Measurements from ENCODE around the gene ELP6. TPM values are rescaled to one million over a fixed set of nuclear protein-coding genes. Genes with fewer than 3 reads are reported as not detected.

The ELP6 gene
- total and polyA plus RNA-seq, 4 donors = 18.8 to 21.4 (median 19.5) TPM

DNA sequence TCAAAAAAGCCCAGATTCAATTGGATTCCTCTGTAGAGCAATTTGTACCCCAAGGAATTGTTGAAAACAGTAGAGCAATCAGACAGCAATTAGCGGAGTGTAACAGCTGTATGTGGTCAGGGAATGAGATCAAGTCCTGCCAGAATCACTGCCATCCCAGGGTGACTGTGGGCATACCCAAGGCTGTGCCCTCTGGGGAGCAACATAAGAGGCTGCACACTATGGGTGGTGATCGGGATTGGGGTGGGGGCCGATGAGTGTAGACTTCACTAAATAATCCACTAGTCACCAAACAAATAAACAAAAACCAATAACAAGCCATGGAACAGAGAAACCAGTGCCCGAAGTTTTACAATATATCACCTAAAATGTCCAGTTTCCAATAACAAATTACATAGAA is 12.1 kb upstream of the ELP6 start:
- H3K27ac ChIP-seq (ENCODE audit: low read depth in 1 of 2, low read length in 2 of 2) = no peak overlapping the region
- no peak overlapping the region for H3K9ac ChIP-seq (ENCODE audit: low read depth in 1 of 2, low read length in 2 of 2)
- no peak for DNase-seq (ENCODE audit: low spot score)
- H3K9me3 ChIP-seq (ENCODE audit: control insufficient read depth in 4 of 4, low read length in 3 of 4) = no peaks in the 10 kb centered on the region
- H3K27me3 ChIP-seq (ENCODE audit: control insufficient read depth in 4 of 4, insufficient read depth in 4 of 4, low read length in 3 of 4) = no peaks in the 10 kb centered on the region
- H3K36me3 ChIP-seq (ENCODE audit: control insufficient read depth in 4 of 4, insufficient read depth in 3 of 4, low read depth in 1 of 4, low read length in 3 of 4) = no peaks in the 10 kb centered on the region
- H3K4me1 ChIP-seq (ENCODE audit: control insufficient read depth in 4 of 4, insufficient read depth in 4 of 4, low read length in 3 of 4) = peaks cover 0 to 6% (median 3%) of the 10 kb centered on the region in 4 donors
- no peak overlapping the region for H3K4me3 ChIP-seq (ENCODE audit: low read depth in 1 of 3, low read length in 3 of 3)
- 93% methylated on average over 4 of the region's 4 CpGs for WGBS
- TF ChIP-seq, protein P1, sequence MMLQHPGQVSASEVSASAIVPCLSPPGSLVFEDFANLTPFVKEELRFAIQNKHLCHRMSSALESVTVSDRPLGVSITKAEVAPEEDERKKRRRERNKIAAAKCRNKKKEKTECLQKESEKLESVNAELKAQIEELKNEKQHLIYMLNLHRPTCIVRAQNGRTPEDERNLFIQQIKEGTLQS (IDR thresholded peaks at IDR 0.05) = no peak
- no peak for TF ChIP-seq CTCF (IDR thresholded peaks at IDR 0.05; ENCODE audit: low read depth, low read length, missing input control)
- no peak for TF ChIP-seq NR2F2 (IDR thresholded peaks at IDR 0.05)
- no peak for TF ChIP-seq GABPA (IDR thresholded peaks at IDR 0.05 in 1 of 2, conservative IDR thresholded peaks at IDR 0.05 in 1 of 2)
- TF ChIP-seq, protein P2, sequence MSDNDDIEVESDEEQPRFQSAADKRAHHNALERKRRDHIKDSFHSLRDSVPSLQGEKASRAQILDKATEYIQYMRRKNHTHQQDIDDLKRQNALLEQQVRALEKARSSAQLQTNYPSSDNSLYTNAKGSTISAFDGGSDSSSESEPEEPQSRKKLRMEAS (IDR thresholded peaks at IDR 0.05) = no peak
- no peak for TF ChIP-seq EGR1 (IDR thresholded peaks at IDR 0.05; ENCODE audit: low read depth in 2 of 2)
- no peak for TF ChIP-seq RAD21 (IDR thresholded peaks at IDR 0.05)
- no peak for TF ChIP-seq TAF1 (conservative IDR thresholded peaks at IDR 0.05)
- TF ChIP-seq JUND (IDR thresholded peaks at IDR 0.05) = no peak
- no peak for TF ChIP-seq FOXA2 (IDR thresholded peaks at IDR 0.05)
- TF ChIP-seq HNF4A (conservative IDR thresholded peaks at IDR 0.05) = no peak
- TF ChIP-seq, protein P3, sequence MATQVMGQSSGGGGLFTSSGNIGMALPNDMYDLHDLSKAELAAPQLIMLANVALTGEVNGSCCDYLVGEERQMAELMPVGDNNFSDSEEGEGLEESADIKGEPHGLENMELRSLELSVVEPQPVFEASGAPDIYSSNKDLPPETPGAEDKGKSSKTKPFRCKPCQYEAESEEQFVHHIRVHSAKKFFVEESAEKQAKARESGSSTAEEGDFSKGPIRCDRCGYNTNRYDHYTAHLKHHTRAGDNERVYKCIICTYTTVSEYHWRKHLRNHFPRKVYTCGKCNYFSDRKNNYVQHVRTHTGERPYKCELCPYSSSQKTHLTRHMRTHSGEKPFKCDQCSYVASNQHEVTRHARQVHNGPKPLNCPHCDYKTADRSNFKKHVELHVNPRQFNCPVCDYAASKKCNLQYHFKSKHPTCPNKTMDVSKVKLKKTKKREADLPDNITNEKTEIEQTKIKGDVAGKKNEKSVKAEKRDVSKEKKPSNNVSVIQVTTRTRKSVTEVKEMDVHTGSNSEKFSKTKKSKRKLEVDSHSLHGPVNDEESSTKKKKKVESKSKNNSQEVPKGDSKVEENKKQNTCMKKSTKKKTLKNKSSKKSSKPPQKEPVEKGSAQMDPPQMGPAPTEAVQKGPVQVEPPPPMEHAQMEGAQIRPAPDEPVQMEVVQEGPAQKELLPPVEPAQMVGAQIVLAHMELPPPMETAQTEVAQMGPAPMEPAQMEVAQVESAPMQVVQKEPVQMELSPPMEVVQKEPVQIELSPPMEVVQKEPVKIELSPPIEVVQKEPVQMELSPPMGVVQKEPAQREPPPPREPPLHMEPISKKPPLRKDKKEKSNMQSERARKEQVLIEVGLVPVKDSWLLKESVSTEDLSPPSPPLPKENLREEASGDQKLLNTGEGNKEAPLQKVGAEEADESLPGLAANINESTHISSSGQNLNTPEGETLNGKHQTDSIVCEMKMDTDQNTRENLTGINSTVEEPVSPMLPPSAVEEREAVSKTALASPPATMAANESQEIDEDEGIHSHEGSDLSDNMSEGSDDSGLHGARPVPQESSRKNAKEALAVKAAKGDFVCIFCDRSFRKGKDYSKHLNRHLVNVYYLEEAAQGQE (IDR thresholded peaks at IDR 0.05) = no peak
- TF ChIP-seq YY1 (IDR thresholded peaks at IDR 0.05) = no peak
- TF ChIP-seq FOXA1 (IDR thresholded peaks at IDR 0.05) = no peak
- TF ChIP-seq RXRA (IDR thresholded peaks at IDR 0.05) = no peak
- TF ChIP-seq, protein P4, sequence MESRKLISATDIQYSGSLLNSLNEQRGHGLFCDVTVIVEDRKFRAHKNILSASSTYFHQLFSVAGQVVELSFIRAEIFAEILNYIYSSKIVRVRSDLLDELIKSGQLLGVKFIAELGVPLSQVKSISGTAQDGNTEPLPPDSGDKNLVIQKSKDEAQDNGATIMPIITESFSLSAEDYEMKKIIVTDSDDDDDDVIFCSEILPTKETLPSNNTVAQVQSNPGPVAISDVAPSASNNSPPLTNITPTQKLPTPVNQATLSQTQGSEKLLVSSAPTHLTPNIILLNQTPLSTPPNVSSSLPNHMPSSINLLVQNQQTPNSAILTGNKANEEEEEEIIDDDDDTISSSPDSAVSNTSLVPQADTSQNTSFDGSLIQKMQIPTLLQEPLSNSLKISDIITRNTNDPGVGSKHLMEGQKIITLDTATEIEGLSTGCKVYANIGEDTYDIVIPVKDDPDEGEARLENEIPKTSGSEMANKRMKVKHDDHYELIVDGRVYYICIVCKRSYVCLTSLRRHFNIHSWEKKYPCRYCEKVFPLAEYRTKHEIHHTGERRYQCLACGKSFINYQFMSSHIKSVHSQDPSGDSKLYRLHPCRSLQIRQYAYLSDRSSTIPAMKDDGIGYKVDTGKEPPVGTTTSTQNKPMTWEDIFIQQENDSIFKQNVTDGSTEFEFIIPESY (IDR thresholded peaks at IDR 0.05) = no peak
- TF ChIP-seq SP1 (IDR thresholded peaks at IDR 0.05) = no peak
- TF ChIP-seq HNF4G (IDR thresholded peaks at IDR 0.05) = no peak

Measured in liver (tissue), 9 donors.